Activated naive CD4-positive, alpha-beta T cell treated with anti-CD3 and anti-CD28 coated beads for 36 hours (primary cell): Measurements from ENCODE around the gene TSPAN15. TPM values are rescaled to one million over a fixed set of nuclear protein-coding genes. Genes with fewer than 3 reads are reported as not detected.
A peak's percentile ranks its signal among the peaks of the same experiment; 100 is the strongest.

Source experiments
- CTCF ChIA-PET: fragments of 350-600 bp; sonication (Branson Sonifier 250); formaldehyde crosslinking; loops from one replicate; lab custom pipeline; 2021; ENCODE audit warnings: antibody characterized with exemption; lab: Charles Lee
- DNase-seq: peaks from one replicate; pipeline ENCODE4 v3.0.0-alpha.2; 2020
- H3K27ac Mint-ChIP-seq: one replicate; pipeline ENCODE4 v1.8.0; 2021; ENCODE audit warnings: mild to moderate bottlenecking, mixed read lengths
- H3K27me3 Mint-ChIP-seq: one replicate; pipeline ENCODE4 v1.8.0; 2021; ENCODE audit warnings: low read depth, mixed read lengths
- H3K36me3 Mint-ChIP-seq: one replicate; pipeline ENCODE4 v1.8.0; 2021; ENCODE audit warnings: low read depth, mixed read lengths
- H3K4me1 Mint-ChIP-seq: one replicate; pipeline ENCODE4 v1.8.0; 2021; ENCODE audit warnings: low read depth, mixed read lengths
- H3K4me3 Mint-ChIP-seq: one replicate; pipeline ENCODE4 v1.8.0; 2021; ENCODE audit warnings: mild to moderate bottlenecking, moderate library complexity, mixed read lengths
- H3K9me3 Mint-ChIP-seq: one replicate; pipeline ENCODE4 v1.8.0; 2021; ENCODE audit warnings: mixed read lengths
- intact Hi-C: fragments of 100-400 bp; cut with micrococcal nuclease; formaldehyde crosslinking; loops from one replicate; pipeline ENCODE4 v1.15.1; 2023
- total RNA-seq, 2 experiments: library from RNA; stranded (reverse); gene quantifications; one replicate each; pipeline ENCODE4 v1.2.3, GENCODE V29; 2021

TSPAN15 gene
- total RNA-seq, 2 experiments from 2014 or later = 0.72 to 1.1 TPM

DNA sequence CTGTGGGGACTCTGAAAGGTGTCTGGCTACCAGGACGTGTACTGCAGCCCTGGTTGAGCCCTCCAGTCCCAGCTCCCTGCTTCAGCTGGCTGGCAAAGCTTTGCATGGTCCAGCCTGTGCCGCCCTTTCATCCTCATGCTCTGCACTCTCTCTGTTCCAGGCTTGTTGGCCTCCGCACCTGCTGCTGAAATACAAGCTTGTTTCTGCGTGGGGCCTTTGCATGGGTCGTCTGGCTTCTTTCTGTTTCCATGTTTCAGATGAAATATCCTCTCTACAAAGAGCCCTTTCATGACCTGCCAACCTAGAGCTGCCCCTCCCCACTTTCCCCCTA is 45.9 kb downstream of the TSPAN15 start:
- H3K9me3 Mint-ChIP-seq = no peaks in the 10 kb centered on the region
- DNase-seq = no peak
- CTCF ChIA-PET = interaction anchor here (1.3 to 2.4 kb wide), 2 partner anchors 10 to 18 kb away, joined by 4 to 7 read pairs; no protein-coding TSS in a partner anchor
- intact Hi-C loops = no loop called here
- peaks cover 4% of the 10 kb centered on the region for H3K4me1 Mint-ChIP-seq
- no peak overlapping the region for H3K27ac Mint-ChIP-seq
- H3K36me3 Mint-ChIP-seq = no peaks in the 10 kb centered on the region
- no peak overlapping the region for H3K4me3 Mint-ChIP-seq
- H3K27me3 Mint-ChIP-seq = no peaks in the 10 kb centered on the region

DNA sequence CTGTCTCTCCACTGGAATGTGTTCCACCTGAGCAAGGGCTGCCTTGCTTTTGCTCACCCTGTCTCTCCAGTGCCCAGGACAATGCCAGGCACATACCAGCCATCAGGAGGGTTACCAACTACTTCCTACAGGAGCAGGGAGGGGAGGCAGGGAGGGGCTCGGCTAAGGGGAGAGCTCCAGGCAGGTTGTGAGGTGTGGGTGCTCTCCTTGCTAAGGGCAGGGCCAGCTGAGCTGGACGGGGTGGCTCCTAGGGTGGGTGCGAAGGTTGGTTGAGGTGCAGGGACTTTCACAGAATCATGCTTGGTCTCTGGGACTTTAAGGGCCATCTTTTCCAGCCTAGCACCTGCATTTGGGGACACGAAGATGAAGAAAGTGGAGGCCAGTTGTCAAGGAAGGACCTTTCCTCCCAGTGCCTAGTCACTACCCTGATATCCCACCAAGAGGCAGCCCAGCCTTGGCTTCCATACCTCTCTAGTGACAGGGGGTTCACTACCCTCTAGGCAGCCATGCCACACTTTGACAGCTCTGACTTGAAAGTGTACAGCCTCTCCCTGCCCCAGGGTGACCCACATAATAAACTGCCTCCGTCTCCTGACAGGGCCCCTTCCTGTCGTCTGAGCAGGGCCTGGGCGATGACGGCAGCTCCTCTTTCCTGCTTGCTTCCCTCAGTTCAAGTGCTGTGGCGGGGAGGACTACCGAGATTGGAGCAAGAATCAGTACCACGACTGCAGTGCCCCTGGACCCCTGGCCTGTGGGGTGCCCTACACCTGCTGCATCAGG is 46.5 kb downstream of the TSPAN15 start:
- no peaks in the 10 kb centered on the region for H3K36me3 Mint-ChIP-seq
- no peak overlapping the region for H3K4me3 Mint-ChIP-seq
- H3K4me1 Mint-ChIP-seq = peaks cover 4% of the 10 kb centered on the region
- DNase-seq = peak; percentile 20
- no peak overlapping the region for H3K27ac Mint-ChIP-seq
- no peaks in the 10 kb centered on the region for H3K27me3 Mint-ChIP-seq
- H3K9me3 Mint-ChIP-seq = no peaks in the 10 kb centered on the region
- CTCF ChIA-PET = interaction anchor here (2.4 kb wide), 1 partner anchor 18 kb away, joined by 7 read pairs; no protein-coding TSS in a partner anchor
- intact Hi-C loops = no loop called here

DNA sequence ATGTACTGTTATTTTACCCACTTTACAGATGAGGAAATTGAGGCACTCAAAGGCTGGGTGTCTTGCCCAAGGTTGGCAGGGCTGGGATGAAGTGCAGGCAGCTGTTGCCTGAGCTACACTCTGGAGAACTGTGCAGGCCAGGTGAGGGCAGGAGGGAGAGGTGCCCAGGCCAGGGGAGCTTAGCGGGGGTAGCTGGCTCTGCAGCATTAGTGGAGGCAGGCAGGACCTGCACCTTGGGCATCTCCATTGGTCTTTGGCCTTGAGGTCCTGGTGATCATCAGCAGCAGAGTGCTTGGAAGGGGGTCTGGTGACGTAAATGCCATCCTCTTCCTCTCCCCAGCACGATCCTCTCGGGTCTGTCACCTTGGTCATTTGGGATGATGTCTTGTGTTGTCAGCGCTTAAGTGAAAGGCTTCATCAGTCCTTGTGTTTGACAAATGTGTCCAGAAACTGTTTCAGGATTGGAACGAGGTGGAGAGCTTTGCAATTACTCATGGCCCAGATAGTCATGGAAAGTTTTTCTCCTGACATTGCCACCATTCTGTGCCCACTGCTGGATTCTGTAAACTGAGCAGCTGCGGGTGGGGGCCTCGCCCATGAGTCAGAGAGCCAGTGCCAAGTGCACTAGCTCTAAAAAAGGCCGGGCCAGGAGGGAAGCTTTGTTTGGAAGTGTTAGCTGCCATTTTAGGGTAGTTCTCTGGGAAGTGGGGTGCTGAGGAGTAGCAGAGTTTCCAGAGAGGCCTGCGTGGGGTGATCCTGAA is 47.6 kb downstream of the TSPAN15 start:
- Mint-ChIP-seq H3K36me3 (no peaks in the 10 kb centered on the region), H3K9me3 (no peaks in the 10 kb centered on the region), H3K4me1 (peaks cover 4% of the 10 kb centered on the region), H3K4me3 (no peak overlapping the region), H3K27ac (no peak overlapping the region), H3K27me3 (no peaks in the 10 kb centered on the region)
- no peak for DNase-seq
- CTCF ChIA-PET = interaction anchor here (1.5 kb wide), 1 partner anchor 16 kb away, joined by 8 read pairs; no protein-coding TSS in a partner anchor
- intact Hi-C loops = no loop called here

DNA sequence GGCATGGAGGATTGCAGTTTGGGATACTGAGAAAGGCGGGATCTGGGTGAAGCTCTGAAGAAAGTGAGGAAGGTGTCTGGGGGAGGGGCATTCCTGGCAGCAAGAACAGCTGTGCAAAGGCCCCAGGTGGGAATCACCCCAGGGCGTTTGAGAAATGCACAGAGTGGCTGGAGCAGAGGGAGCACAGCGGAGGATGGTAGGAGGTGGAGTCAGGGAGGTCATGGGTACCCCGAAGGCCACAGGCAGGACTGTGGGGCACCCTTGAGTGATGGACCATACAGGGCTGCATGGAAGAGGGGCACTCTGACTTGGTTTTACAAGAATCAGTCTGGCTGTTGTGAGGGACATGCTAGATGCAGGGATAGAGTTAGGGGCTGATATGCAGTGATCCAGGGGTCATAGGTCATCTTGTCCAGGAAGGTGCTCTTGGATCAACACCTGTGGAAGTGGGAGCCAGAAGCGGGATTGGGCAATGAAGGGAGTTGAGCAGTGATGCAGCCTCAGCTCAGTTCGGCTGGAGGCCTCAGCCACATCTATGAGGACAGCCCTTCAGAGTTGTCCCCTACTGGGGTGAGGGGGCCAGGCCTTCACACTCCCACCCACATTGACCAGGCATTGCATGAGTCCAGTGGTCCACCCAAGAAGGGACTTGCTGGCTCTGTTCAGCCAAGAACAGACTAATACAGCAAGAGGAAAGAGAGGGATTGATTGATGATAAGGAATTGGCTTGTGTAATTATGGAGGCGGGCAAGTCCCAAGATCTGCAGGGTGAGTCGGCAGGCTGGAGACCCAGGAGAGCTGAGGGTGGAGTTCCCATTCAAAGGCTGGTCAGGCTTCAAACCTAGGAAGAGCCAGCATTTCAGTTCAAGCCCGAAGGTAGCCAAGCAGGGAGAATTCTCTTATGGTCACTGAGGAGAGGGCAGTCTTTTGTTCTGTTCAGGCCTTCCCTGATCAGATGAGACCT is 48.7 kb downstream of the TSPAN15 start:
- H3K36me3 Mint-ChIP-seq = no peaks in the 10 kb centered on the region
- H3K4me1 Mint-ChIP-seq = peaks cover 4% of the 10 kb centered on the region
- H3K4me3 Mint-ChIP-seq = no peak overlapping the region
- H3K27ac Mint-ChIP-seq = no peak overlapping the region
- CTCF ChIA-PET = interaction anchor here (1.5 kb wide), 1 partner anchor 15 kb away, joined by 8 read pairs; no protein-coding TSS in a partner anchor
- intact Hi-C loops = no loop called here
- no peak for DNase-seq
- H3K27me3 Mint-ChIP-seq = no peaks in the 10 kb centered on the region
- no peaks in the 10 kb centered on the region for H3K9me3 Mint-ChIP-seq

DNA sequence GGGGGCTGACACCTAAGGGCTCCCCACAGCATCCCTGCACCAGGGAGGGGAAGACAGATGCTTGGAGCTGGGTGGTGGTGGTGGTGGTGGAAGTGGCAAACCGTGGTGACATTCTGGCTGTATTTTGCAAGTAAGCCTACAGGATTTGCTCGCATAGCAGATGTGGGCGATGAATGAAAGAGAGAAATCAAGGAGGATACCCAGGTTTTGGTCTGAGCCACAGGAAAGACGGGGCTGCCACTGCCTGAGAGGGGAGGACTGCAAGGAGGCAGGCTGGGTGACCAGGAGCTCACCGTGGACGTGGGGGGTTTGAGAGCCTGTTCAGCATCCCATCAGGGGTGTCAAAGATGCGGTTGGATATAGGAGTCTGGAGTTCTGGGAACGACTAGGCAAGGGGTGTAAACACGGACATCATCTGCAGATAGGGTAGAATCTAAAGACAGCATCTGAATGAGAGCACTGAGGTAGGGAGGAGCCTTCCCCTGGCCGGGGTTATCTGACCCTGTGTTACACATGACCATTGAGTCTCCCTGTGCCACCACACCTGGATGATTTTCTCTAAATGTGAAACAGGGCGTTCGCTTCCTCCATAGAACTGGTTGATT is 49.7 kb downstream of the TSPAN15 start:
- no peak overlapping the region for H3K27ac Mint-ChIP-seq
- CTCF ChIA-PET = no interaction called here
- H3K36me3 Mint-ChIP-seq = no peaks in the 10 kb centered on the region
- H3K27me3 Mint-ChIP-seq = no peaks in the 10 kb centered on the region
- H3K4me3 Mint-ChIP-seq = no peak overlapping the region
- intact Hi-C loops = no loop called here
- DNase-seq = no peak
- peaks cover 4% of the 10 kb centered on the region for H3K4me1 Mint-ChIP-seq
- no peaks in the 10 kb centered on the region for H3K9me3 Mint-ChIP-seq

DNA sequence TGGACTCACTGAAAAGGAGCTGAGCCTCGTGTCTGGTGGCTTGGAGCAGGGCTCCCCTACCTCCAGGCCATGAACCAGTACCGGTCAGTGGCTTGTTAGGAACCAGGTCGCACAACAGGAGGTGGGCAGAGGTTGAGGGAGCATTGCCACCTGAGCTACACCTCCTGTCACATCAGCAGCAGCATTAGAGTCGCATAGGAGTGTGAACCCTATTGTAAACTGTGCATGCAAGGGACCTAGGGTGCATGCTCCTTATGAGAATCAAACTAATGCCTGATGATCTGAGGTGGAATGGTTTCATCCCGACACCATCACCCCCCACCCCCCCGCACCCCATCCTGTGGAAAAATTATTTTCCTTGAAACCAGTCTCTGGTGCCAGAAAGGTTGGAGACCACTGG is 50.4 kb downstream of the TSPAN15 start:
- Mint-ChIP-seq H3K4me3 (no peak overlapping the region), H3K27me3 (no peaks in the 10 kb centered on the region), H3K27ac (no peak overlapping the region), H3K4me1 (peaks cover 4% of the 10 kb centered on the region), H3K9me3 (no peaks in the 10 kb centered on the region), H3K36me3 (no peaks in the 10 kb centered on the region)
- CTCF ChIA-PET = interaction anchor here (1.1 kb wide), 1 partner anchor 183 kb away, joined by 3 read pairs; no protein-coding TSS in a partner anchor
- intact Hi-C loops = no loop called here
- no peak for DNase-seq

DNA sequence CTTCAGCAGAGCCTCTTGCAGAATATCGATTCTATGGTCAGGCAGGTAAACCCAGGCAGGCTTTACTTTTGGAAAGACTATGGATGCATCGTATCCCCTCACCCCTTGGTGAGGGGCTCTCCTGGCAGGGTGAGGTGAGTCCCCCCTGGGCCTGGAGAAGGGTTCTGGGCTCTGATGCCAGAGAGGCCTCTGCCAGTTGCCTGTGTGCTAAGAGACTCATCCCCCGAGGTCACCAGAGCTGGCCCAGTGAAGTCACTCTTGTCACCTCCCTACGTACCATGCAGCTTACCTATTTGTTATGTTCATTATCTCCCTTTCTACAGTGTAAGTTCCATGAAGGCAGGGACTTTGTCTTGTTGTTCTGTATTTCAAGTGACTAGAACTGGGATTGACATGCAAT is 51.3 kb downstream of the TSPAN15 start:
- Mint-ChIP-seq H3K9me3 (no peaks in the 10 kb centered on the region), H3K36me3 (no peaks in the 10 kb centered on the region), H3K27ac (no peak overlapping the region), H3K27me3 (no peaks in the 10 kb centered on the region), H3K4me1 (peaks cover 10% of the 10 kb centered on the region), H3K4me3 (no peak overlapping the region)
- intact Hi-C loops = no loop called here
- DNase-seq = no peak
- CTCF ChIA-PET = interaction anchor here (1.1 kb wide), 1 partner anchor 184 kb away, joined by 3 read pairs; no protein-coding TSS in a partner anchor

DNA sequence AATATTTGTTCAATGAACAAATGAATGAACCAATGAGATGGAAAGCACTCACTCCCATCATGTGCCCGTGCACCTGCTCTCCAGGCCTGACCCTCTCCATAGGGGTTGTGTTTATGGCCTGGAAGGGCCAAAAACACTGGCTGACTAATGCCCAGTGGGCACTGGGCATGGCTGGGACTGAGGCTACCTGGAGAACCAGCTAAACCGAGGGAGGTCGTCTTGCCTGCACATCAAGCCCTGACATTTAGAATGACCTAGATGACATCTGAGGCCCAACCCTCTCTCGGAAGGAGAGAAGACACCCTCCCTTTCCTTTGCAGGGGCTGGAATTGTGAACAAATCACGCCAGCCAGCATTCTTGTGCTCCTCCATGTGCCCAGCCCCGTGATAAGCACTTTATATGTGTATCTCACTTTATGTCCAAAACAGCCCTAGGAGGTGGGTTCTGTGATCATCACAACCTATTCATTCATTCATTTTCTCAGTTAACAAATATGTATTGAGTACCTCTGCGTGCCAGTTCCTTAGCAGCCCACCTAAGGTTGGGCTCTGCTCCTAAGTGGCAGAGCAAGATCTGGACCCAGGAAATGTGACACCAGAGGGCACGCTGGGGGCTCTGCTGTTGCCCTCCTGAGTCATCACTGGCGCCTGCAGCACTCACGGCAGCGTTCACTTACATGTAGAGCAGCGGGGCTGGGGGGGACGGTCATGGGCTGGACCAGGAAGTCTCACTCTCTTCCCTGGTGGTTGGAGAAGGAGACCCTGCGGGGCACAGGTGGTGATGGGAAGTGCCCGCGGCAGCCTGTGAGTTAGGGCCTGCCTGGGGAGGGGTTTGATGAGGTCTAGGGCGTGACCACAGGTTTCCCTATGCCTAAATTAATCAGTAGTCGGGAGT is 52.0 kb downstream of the TSPAN15 start:
- DNase-seq = no peak
- CTCF ChIA-PET = interaction anchor here (0.8 kb wide), 1 partner anchor 49 kb away, joined by 4 read pairs; no protein-coding TSS in a partner anchor

DNA sequence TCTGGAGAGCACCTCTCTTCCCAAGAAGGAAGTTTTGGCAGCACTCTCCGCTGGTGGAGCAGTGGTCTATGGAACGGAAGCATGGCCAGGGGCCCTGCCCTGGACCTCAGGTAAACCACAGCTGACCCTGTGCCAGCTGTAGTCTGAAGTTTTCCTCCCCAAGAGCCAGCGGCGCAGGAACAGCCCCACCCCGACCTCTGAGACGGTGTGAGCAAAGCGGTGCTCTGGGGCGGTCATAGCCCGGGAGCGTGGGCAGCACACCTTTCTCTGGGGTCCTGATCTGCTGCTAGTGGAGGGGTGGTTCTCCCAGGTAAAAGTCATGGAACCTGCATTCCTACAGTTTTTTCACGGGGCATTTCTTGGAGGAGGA is 52.6 kb downstream of the TSPAN15 start:
- intact Hi-C loops = no loop called here
- CTCF ChIA-PET = interaction anchor here (0.7 to 1.7 kb wide), 5 partner anchors 8 to 57 kb away, joined by 3 to 4 read pairs (median 3); no protein-coding TSS in a partner anchor
- Mint-ChIP-seq H3K36me3 (no peaks in the 10 kb centered on the region), H3K27ac (no peak overlapping the region), H3K9me3 (no peaks in the 10 kb centered on the region), H3K4me3 (no peak overlapping the region), H3K27me3 (no peaks in the 10 kb centered on the region), H3K4me1 (peaks cover 10% of the 10 kb centered on the region)
- DNase-seq = no peak

More for the DNA sequence above, 52.0 kb downstream of the TSPAN15 start:
- intact Hi-C loops = no loop called here
- Mint-ChIP-seq H3K27me3 (no peaks in the 10 kb centered on the region), H3K4me3 (no peak overlapping the region), H3K27ac (no peak overlapping the region), H3K36me3 (no peaks in the 10 kb centered on the region), H3K9me3 (no peaks in the 10 kb centered on the region), H3K4me1 (peaks cover 11% of the 10 kb centered on the region)

DNA sequence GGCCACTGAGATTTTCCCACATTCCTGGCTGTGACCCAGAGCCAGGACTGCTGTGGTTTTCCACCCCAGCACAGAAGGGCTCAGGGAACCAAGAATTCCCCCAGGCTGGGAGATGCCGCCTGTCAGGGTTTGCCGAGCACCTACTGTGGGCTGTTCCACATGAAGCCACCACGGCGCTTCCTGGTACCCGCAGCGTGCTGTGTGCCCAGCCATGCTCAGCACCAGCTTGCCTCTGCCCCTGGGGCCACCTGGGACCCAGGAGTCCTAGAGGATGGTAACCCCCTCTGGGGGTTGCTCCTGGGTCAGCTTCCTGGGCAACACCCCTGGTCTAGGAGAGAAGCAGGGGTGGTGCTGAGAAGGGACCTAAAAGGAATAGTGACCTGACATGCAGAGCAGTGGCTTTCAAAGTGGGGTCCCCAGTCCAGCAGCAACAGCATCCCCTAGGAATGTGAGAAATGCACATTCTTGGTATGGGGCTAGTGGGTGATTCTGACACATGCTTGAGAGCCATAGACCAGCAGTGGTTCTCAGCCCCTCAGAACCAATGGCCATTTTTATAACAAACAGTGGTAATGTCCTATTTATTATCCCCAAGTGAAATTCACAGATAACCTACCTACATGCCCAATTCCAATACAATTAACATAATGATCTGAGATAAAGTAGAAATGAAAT is 53.4 kb downstream of the TSPAN15 start:
- intact Hi-C loops = loop anchor here (5.0 kb wide), 2 partner anchors 382 to 497 kb away; partner anchors contain the start of gene VPS26A
- H3K36me3 Mint-ChIP-seq = no peaks in the 10 kb centered on the region
- no peak for DNase-seq
- H3K9me3 Mint-ChIP-seq = no peaks in the 10 kb centered on the region
- H3K4me1 Mint-ChIP-seq = peaks cover 10% of the 10 kb centered on the region
- H3K4me3 Mint-ChIP-seq = no peak overlapping the region
- no peaks in the 10 kb centered on the region for H3K27me3 Mint-ChIP-seq
- CTCF ChIA-PET = interaction anchor here (0.6 to 1.7 kb wide), 5 partner anchors 8 to 58 kb away, joined by 3 to 4 read pairs (median 3); no protein-coding TSS in a partner anchor
- no peak overlapping the region for H3K27ac Mint-ChIP-seq
